Osteoblast (primary cell): ENCODE results near the gene PLXNB2. TPM values are rescaled to one million over a fixed set of nuclear protein-coding genes. Genes with fewer than 3 reads are reported as not detected.

Source experiments
- DNase-seq: peaks from one replicate; pipeline ENCODE4 v3.0.0; 2011; ENCODE audit warnings: low spot score, mixed read lengths; ENCODE audit not compliant: insufficient read length; ENCODE audit errors: missing footprints
- H2AFZ ChIP-seq: 2 replicates; pipeline ENCODE4 v1.6.0; 2011; ENCODE audit warnings: mild to moderate bottlenecking, low read length
- H3K27ac ChIP-seq: 2 replicates; pipeline ENCODE4 v1.5.1; 2011; ENCODE audit warnings: mild to moderate bottlenecking, low read depth, low read length, moderate library complexity
- H3K27me3 ChIP-seq: 2 replicates; pipeline ENCODE4 v1.6.0; 2012; ENCODE audit warnings: mild to moderate bottlenecking, control low read depth, inconsistent platforms, low read length, moderate library complexity; ENCODE audit not compliant: insufficient read depth
- H3K36me3 ChIP-seq: 2 replicates; pipeline ENCODE4 v1.5.1; 2011; ENCODE audit warnings: mild to moderate bottlenecking, low read length, control low read depth, moderate library complexity; ENCODE audit not compliant: insufficient read depth
- H3K4me1 ChIP-seq: 2 replicates; pipeline ENCODE4 v1.5.1; 2011; ENCODE audit warnings: mild to moderate bottlenecking, low read length, control low read depth, moderate library complexity; ENCODE audit not compliant: insufficient read depth
- H3K4me2 ChIP-seq: 2 replicates; pipeline ENCODE4 v1.6.0; 2011; ENCODE audit warnings: mild to moderate bottlenecking, low read length; ENCODE audit not compliant: insufficient read depth
- H3K4me3 ChIP-seq: fragments of 200-600 bp; sonication (generic); 3 replicates; pipeline ENCODE4 v1.5.1; 2012; ENCODE audit warnings: mild to moderate bottlenecking, low read length, inconsistent platforms; ENCODE audit not compliant: insufficient read depth
- H3K79me2 ChIP-seq: 2 replicates; pipeline ENCODE4 v1.6.0; 2012; ENCODE audit warnings: mild to moderate bottlenecking, low read length, control low read depth, inconsistent platforms; ENCODE audit not compliant: insufficient read depth
- H3K9me3 ChIP-seq: 2 replicates; pipeline ENCODE4 v1.5.1; 2011; ENCODE audit warnings: low read depth, low read length, control low read depth
- H4K20me1 ChIP-seq: 2 replicates; pipeline ENCODE4 v1.6.0; 2012; ENCODE audit warnings: mild to moderate bottlenecking, low read length, control low read depth; ENCODE audit not compliant: insufficient read depth
- CTCF ChIP-seq: IDR thresholded peaks from 2 replicates; pipeline ENCODE4 v1.5.1; 2011; ENCODE audit warnings: mild to moderate bottlenecking, low read depth, low read length, moderate library complexity; ENCODE audit errors: extremely low read depth
- total RNA-seq: library from RNA; depleted of rRNA; stranded (reverse); fragments of >200 nt; gene quantifications from 2 replicates; pipeline ENCODE4 v1.2.3, GENCODE V29; 2012

PLXNB2 gene
- total RNA-seq, 1 donor: 209 TPM

- H3K4me1 ChIP-seq: peaks cover 68% of the 10 kb centered on the region
- H3K27me3 ChIP-seq: no peaks in the 10 kb centered on the region
- H3K27ac ChIP-seq: peak overlapping the region; percentile 24
- DNase-seq: peak; percentile 98
- H3K36me3 ChIP-seq: no peaks in the 10 kb centered on the region
- peak overlapping the region; percentile 33 for H3K4me3 ChIP-seq
- H2AFZ ChIP-seq: no peak overlapping the region
- no peaks in the 10 kb centered on the region for H3K9me3 ChIP-seq
- peaks cover 72% of the 10 kb centered on the region for H4K20me1 ChIP-seq
- H3K4me2 ChIP-seq: peak overlapping the region; percentile 65
- TF ChIP-seq CTCF: no peak
- H3K79me2 ChIP-seq: peaks cover 98% of the 10 kb centered on the region
Observed at GRCh38 chr22:50302041-50302541, 5.4 kb downstream of the PLXNB2 start.

GRCh38 chr22:50301581-50301991 is 5.9 kb downstream of the PLXNB2 start:
- H4K20me1 ChIP-seq: peaks cover 76% of the 10 kb centered on the region
- H3K4me3 ChIP-seq: peak overlapping the region; percentile 33

GRCh38 chr22:50300620-50301257 is 6.7 kb downstream of the PLXNB2 start:
- H3K79me2 ChIP-seq: peaks cover 98% of the 10 kb centered on the region
- no peaks in the 10 kb centered on the region for H3K36me3 ChIP-seq
- DNase-seq: no peak
- peaks cover 80% of the 10 kb centered on the region for H4K20me1 ChIP-seq
- no peak for TF ChIP-seq CTCF
- peak overlapping the region; percentile 37 for H3K27ac ChIP-seq
- H2AFZ ChIP-seq: no peak overlapping the region
- H3K4me1 ChIP-seq: peaks cover 63% of the 10 kb centered on the region
- no peak overlapping the region for H3K4me3 ChIP-seq
- H3K4me2 ChIP-seq: peak overlapping the region; percentile 65
- no peaks in the 10 kb centered on the region for H3K27me3 ChIP-seq
- no peaks in the 10 kb centered on the region for H3K9me3 ChIP-seq

More at GRCh38 chr22:50301581-50301991, 5.9 kb downstream of the PLXNB2 start:
- no peak for TF ChIP-seq CTCF
- H3K27me3 ChIP-seq: no peaks in the 10 kb centered on the region
- no peaks in the 10 kb centered on the region for H3K36me3 ChIP-seq
- H2AFZ ChIP-seq: no peak overlapping the region
- H3K4me2 ChIP-seq: peak overlapping the region; percentile 65
- peak overlapping the region; percentile 37 for H3K27ac ChIP-seq
- peaks cover 68% of the 10 kb centered on the region for H3K4me1 ChIP-seq
- peaks cover 98% of the 10 kb centered on the region for H3K79me2 ChIP-seq
- no peaks in the 10 kb centered on the region for H3K9me3 ChIP-seq
- DNase-seq: no peak

- H4K20me1 ChIP-seq: peaks cover 74% of the 10 kb centered on the region
- peak overlapping the region; percentile 10 for H3K4me3 ChIP-seq
- H3K9me3 ChIP-seq: no peaks in the 10 kb centered on the region
- H3K27ac ChIP-seq: no peak overlapping the region
- no peaks in the 10 kb centered on the region for H3K36me3 ChIP-seq
- TF ChIP-seq CTCF: no peak
- peaks cover 98% of the 10 kb centered on the region for H3K79me2 ChIP-seq
- no peak overlapping the region for H2AFZ ChIP-seq
- H3K4me1 ChIP-seq: peaks cover 56% of the 10 kb centered on the region
- peak overlapping the region; percentile 65 for H3K4me2 ChIP-seq
- no peaks in the 10 kb centered on the region for H3K27me3 ChIP-seq
- no peak for DNase-seq
Observed at GRCh38 chr22:50299785-50300619, 7.4 kb downstream of the PLXNB2 start.
